ES-I3 (cell line): ENCODE measurements around the gene AURKA.
"Not testable (repeated sequence)": the region's sequence is repeated elsewhere in the genome, so short reads cannot be mapped to it uniquely, and the experiment has no call there.

Experiments
- H3K36me3 ChIP-seq: 2 replicates; pipeline ENCODE4 v1.6.1; 2013; ENCODE audit warnings: mild to moderate bottlenecking, low read length, control low read depth, moderate library complexity; ENCODE audit not compliant: insufficient read depth
- H3K4me1 ChIP-seq: 2 replicates; pipeline ENCODE4 v1.6.1; 2013; ENCODE audit warnings: mild to moderate bottlenecking, control low read depth, low read length; ENCODE audit not compliant: insufficient read depth
- H3K9ac ChIP-seq: 2 replicates; pipeline ENCODE4 v1.6.1; 2013; ENCODE audit warnings: low read depth, mild to moderate bottlenecking, low read length, moderate library complexity
- H3K9me3 ChIP-seq: 2 replicates; pipeline ENCODE4 v1.6.1; 2013; ENCODE audit warnings: mild to moderate bottlenecking, low read length, moderate library complexity; ENCODE audit not compliant: control insufficient read depth, insufficient read depth

Gene AURKA

GRCh38 chr20:56412949-56413348, 20.9 kb upstream of the AURKA start:
- H3K9ac ChIP-seq: no peak overlapping the region
- H3K9me3 ChIP-seq: no peaks in the 10 kb centered on the region
- no peaks in the 10 kb centered on the region for H3K4me1 ChIP-seq
- peaks cover 1% of the 10 kb centered on the region; the same call in 1 of the 2 replicates for H3K36me3 ChIP-seq

GRCh38 chr20:56412473-56412790, 20.4 kb upstream of the AURKA start:
- no peak overlapping the region for H3K9ac ChIP-seq
- no peaks in the 10 kb centered on the region for H3K4me1 ChIP-seq
- no peaks in the 10 kb centered on the region for H3K9me3 ChIP-seq
- H3K36me3 ChIP-seq: peaks cover 6% of the 10 kb centered on the region

- Histone ChIP-seq H3K36me3 (peaks cover 11% of the 10 kb centered on the region), H3K4me1 (no peaks in the 10 kb centered on the region), H3K9ac (no peak within 1 kb of the TSS), H3K9me3 (no peaks in the 10 kb centered on the region)
Observed at GRCh38 chr20:56411759-56412472, 19.9 kb upstream of the AURKA start, which contains the start of gene CASS4. CASS4 (plus strand) TSS chr20:56412260; CDS start chr20:56412459, 199 bp downstream.

- not testable (repeated sequence) for H3K9ac ChIP-seq, H3K9me3 ChIP-seq, H3K4me1 ChIP-seq
- H3K36me3 ChIP-seq: peaks cover 13% of the 10 kb centered on the region
Observed at GRCh38 chr20:56411287-56411686, 19.3 kb upstream of the AURKA start.

- Histone ChIP-seq H3K36me3 (peaks cover 23% of the 10 kb centered on the region), H3K9me3 (no peaks in the 10 kb centered on the region), H3K9ac (no peak overlapping the region), H3K4me1 (no peaks in the 10 kb centered on the region)
Observed at GRCh38 chr20:56409956-56410355, 17.9 kb upstream of the AURKA start.

- Histone ChIP-seq H3K36me3 (peaks cover 25% of the 10 kb centered on the region), H3K4me1 (no peaks in the 10 kb centered on the region)
Observed at GRCh38 chr20:56409521-56409920, 17.5 kb upstream of the AURKA start.

GRCh38 chr20:56406910-56407309, 14.9 kb upstream of the AURKA start:
- Histone ChIP-seq H3K9ac (no peak overlapping the region), H3K36me3 (peaks cover 33% of the 10 kb centered on the region), H3K4me1 (no peaks in the 10 kb centered on the region), H3K9me3 (no peaks in the 10 kb centered on the region)

More at GRCh38 chr20:56409521-56409920, 17.5 kb upstream of the AURKA start:
- no peak overlapping the region for H3K9ac ChIP-seq
- H3K9me3 ChIP-seq: no peaks in the 10 kb centered on the region

GRCh38 chr20:56405356-56405755, 13.3 kb upstream of the AURKA start:
- H3K9ac ChIP-seq, H3K9me3 ChIP-seq, H3K4me1 ChIP-seq: not testable (repeated sequence)
- H3K36me3 ChIP-seq: peaks cover 45% of the 10 kb centered on the region

- Histone ChIP-seq H3K9me3 (no peaks in the 10 kb centered on the region), H3K4me1 (no peaks in the 10 kb centered on the region), H3K36me3 (peaks cover 45% of the 10 kb centered on the region), H3K9ac (no peak overlapping the region)
Observed at GRCh38 chr20:56403465-56403864, 11.4 kb upstream of the AURKA start.

GRCh38 chr20:56400001-56400640, 8.1 kb upstream of the AURKA start:
- peaks cover 40% of the 10 kb centered on the region for H3K36me3 ChIP-seq
- no peak overlapping the region for H3K9ac ChIP-seq
- H3K4me1 ChIP-seq: no peaks in the 10 kb centered on the region
- H3K9me3 ChIP-seq: no peaks in the 10 kb centered on the region

GRCh38 chr20:56395166-56395565, 3.2 kb upstream of the AURKA start:
- Histone ChIP-seq H3K9me3 (no peaks in the 10 kb centered on the region), H3K9ac (no peak overlapping the region), H3K4me1 (peaks cover 3% of the 10 kb centered on the region; the same call in 1 of the 2 replicates), H3K36me3 (peaks cover 21% of the 10 kb centered on the region; the same call in 1 of the 2 replicates)

GRCh38 chr20:56393653-56394052, 1.6 kb upstream of the AURKA start:
- peaks cover 28% of the 10 kb centered on the region; the same call in 1 of the 2 replicates for H3K36me3 ChIP-seq
- peak overlapping the region; percentile 88 for H3K9ac ChIP-seq
- no peaks in the 10 kb centered on the region for H3K9me3 ChIP-seq
- peaks cover 3% of the 10 kb centered on the region; the same call in 1 of the 2 replicates for H3K4me1 ChIP-seq

- H3K9me3 ChIP-seq: no peaks in the 10 kb centered on the region
- peak overlapping the region; percentile 88 for H3K9ac ChIP-seq
- peaks cover 3% of the 10 kb centered on the region; the same call in 1 of the 2 replicates for H3K4me1 ChIP-seq
- peaks cover 29% of the 10 kb centered on the region; the same call in 1 of the 2 replicates for H3K36me3 ChIP-seq
Observed at GRCh38 chr20:56392881-56393482, 967 bp upstream of the AURKA start.

- Histone ChIP-seq H3K36me3 (peaks cover 26% of the 10 kb centered on the region; the same call in 1 of the 2 replicates), H3K9ac (peak overlapping the region; percentile 88), H3K4me1 (peaks cover 3% of the 10 kb centered on the region; the same call in 1 of the 2 replicates), H3K9me3 (no peaks in the 10 kb centered on the region)
Observed at GRCh38 chr20:56391596-56392131, 351 bp downstream of the AURKA start.
